Stimulated activated CD8-positive, alpha-beta memory T cell treated with anti-CD3 and anti-CD28 coated beads, Interleukin-4, amount 100 ng/mL, for 24 hours (primary cell): Measurements from ENCODE around the gene CFAP57.
"Not testable (repeated sequence)": the region's sequence is repeated elsewhere in the genome, so short reads cannot be mapped to it uniquely, and the experiment has no call there.

ENCODE experiments used
- DNase-seq: peaks from one replicate; pipeline ENCODE4 v3.0.0-alpha.2; 2020; ENCODE audit warnings: low read depth

CFAP57 gene

GRCh38 chr1:43171876-43172526 is at the start of gene CFAP57, which contains the start of gene EBNA1BP2:
CFAP57 (plus strand) TSS chr1:43172330; CDS start chr1:43172754, 424 bp downstream.
EBNA1BP2 (minus strand) TSS chr1:43172290; CDS start chr1:43172118, 172 bp downstream.
- peak; percentile 81 for DNase-seq

DNA sequence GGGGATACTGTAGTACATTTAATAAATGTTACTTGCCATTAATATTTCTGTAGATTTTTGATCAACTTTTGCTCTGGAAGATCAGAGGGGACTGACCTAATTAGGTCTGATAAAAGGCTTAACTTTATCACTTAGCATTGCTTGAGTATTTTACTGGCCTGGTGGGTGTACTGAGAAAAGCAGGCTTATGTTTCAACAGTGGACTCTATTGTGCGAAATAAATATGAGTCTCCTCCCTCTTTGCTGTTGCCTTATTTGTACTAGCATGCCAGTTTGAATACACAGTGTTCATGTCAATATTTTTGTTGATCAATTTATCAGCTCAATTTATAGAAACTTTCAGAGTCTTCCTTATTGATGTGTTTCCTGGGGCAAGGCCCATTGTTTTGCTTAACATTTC is 49.1 kb upstream of the CFAP57 start:
- DNase-seq: no peak

GRCh38 chr1:43128816-43129215 is 43.3 kb upstream of the CFAP57 start:
- DNase-seq: no peak

GRCh38 chr1:43129426-43129825 is 42.7 kb upstream of the CFAP57 start:
- DNase-seq: no peak

DNA sequence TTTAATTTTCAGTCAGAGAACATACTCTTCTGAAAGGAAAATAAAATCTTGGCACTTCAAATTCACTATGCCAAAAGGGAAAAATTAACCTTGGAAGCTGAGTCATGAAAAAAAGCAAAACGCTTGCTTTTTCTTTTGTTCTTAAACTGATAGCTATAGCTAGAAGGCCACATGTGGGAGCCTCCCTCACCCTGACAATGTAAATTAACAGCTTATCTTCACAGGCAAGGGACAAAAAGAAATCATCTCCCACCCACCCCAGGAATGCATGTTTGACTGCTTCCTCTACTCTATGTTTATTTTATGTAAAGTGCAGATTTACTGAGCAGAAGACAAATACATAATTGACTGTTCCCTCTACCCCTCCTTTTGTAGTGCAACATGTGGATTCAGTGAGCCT is 38.1 kb upstream of the CFAP57 start:
- DNase-seq: no peak

DNA sequence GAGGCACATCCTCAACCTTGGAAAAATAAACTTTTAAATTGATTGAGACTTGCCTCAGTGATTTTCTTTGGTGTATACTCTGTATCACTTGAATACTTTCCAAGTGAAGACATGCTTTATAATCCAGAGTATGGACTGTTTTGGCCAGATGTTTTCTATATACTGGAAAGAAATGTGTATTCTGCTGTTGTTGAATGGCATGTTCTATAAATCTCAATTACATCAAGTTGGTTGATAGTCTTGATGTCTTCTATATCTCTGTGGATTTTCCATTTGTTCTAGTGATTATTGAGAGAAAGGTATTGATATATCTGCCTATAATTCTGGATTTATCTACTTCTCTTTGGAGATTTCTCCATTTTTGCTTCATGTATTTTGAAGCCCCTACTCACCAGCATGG is 37.5 kb upstream of the CFAP57 start:
- DNase-seq: no peak

DNA sequence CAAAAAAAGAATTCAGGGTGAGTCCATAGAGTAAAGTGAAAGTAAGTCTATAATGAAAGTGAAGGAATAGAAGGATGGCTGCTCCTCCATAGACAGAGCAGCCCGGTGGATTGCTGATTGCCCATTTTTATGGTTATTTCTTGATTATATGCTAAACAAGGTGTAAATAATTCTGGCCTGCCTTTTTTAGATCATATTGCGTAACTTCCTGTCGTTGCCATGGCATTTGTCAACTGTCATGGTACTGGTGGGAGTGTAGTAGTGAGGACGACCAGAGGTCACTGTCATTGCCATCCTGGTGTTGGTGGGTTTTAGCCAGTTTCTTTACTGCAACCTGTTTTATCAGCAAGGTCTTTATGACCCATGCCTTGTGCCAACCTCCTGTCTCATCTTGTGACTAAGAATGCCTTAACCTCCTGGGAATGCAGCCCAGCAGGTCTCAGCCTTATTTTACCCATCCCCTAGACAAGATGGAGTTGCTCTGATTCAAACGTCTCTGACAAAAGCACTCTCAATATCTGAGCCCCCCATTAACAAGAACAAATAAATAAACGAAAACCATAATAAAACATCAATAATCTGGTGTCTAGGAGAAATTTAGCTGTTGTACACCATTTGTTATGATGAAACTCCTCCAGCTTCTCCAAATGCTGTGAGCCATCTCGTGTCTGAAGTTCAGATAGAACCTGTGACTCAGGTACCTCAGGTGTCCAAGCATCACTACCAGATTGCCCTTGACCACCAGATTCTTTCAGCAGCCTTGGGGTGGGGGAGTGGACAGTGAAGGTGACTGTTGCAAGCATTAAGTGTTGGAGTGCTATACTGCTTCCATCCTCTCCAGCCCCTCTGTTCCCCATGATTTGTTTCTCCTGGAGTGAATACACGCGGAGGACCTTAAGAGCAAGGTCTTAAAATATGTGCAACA is 36.0 kb upstream of the CFAP57 start:
- DNase-seq: no peak

DNA sequence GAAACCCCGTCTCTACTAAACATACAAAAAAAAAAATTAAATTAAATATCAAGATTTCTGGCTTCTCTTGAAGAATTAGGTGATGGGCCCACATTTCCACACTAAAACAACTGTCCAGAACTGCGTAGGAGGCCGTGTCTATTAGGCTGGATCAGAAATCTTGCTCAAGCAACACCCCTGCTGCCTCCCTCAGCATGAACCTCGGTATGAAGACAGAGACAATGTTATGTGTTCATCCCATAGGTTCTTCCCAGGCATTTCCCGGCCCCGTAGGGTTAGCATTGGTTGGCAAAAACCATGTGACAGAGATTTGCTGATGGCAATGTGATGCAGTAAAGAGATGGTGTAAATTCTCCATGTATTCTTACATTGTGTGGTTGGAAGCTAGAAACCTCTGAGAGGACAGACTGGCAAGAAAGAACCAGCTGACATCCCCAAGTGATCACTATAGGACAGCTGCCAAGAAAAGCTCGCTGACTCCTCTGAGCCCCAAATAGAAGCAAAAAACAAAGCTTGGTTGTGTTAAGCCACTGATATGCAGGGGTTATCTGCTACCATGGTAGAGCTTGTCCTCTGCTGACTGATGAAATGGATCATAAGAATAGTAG is 34.6 kb upstream of the CFAP57 start:
- no peak for DNase-seq

GRCh38 chr1:43139295-43139694 is 32.8 kb upstream of the CFAP57 start:
- not testable (repeated sequence) for DNase-seq

GRCh38 chr1:43140010-43140409 is 32.1 kb upstream of the CFAP57 start:
- no peak for DNase-seq

- no peak for DNase-seq
Observed at GRCh38 chr1:43140583-43140982, 31.5 kb upstream of the CFAP57 start.

GRCh38 chr1:43143441-43143888 is 28.7 kb upstream of the CFAP57 start:
- no peak for DNase-seq

GRCh38 chr1:43144237-43144636 is 27.9 kb upstream of the CFAP57 start:
- no peak for DNase-seq

DNA sequence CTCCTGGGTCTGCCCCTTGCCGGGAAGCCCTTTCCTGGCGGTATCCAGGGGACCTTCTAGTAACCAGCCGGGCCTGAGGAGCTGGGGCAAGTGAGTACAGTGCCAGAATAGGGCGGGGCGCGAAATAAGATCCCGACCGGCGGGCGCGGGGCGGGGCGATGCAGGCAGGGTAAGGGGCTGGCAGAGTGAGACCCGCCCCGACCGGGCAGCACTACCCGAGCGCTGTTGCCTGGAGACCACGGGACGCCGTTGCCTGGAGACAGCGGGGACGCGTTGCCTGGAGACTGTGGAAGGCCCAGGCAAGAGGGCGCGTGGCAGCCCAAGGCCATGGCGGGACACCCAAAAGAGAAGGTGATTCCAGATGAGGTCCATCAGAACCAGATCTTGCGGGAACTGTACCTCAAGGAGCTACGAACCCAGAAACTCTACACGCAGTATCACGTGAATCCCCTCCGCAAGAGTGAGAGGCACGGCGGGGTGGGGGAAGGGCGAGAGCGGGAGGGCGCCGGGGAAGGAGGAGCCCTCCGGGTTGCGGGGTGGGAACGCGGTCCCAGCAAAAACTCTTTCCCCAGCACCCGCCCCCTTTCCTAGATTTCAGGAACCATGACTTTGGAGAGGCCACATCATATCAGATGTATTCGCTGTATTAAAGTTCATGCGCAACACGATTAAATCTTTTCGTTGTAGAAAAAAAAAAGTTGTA is 24.4 kb upstream of the CFAP57 start:
- DNase-seq: peak; percentile 18

GRCh38 chr1:43149889-43150288 is 22.2 kb upstream of the CFAP57 start:
- DNase-seq: no peak

GRCh38 chr1:43152866-43153265 is 19.3 kb upstream of the CFAP57 start:
- DNase-seq: no peak

DNA sequence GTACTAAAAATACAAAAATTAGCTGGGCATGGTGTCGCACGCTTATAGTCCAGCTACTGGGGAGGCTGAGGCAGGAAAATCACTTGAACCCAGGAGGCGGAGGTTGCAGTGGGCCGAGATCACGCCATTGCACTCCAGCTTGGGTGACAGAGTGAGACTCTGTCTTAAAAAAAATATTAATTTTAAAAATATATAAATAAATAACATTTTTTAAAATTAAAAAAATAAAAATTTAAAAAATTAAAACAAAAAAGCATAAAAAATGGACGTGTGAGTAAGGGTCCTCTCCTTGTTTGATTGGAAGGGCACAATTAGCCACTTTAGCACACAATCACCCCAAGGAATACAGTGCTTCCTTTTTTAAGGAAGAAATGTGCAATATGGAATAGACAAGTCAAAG is 18.7 kb upstream of the CFAP57 start:
- no peak for DNase-seq

DNA sequence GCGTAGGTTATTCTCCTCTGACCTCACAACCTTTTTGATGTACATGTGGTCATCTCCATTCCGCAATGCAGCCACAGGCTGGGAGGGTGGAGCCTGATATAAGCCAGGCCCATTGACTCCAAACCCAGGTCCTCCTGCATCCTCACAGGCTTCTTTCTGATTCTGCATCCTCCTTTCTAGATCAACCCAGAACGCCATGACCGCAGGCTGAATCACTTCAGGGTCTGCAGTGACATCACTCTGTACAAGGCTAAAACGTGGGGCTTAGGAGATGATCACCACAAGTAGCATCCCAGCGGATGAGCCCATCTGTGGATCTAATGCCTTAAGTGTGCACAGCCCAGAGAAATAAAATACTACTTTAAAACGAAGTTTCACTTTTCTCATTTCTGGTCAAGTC is 16.1 kb upstream of the CFAP57 start:
- DNase-seq: no peak

- no peak for DNase-seq
Observed at GRCh38 chr1:43165162-43165561, 7.0 kb upstream of the CFAP57 start.

GRCh38 chr1:43165765-43166164 is 6.4 kb upstream of the CFAP57 start:
- DNase-seq: no peak

DNA sequence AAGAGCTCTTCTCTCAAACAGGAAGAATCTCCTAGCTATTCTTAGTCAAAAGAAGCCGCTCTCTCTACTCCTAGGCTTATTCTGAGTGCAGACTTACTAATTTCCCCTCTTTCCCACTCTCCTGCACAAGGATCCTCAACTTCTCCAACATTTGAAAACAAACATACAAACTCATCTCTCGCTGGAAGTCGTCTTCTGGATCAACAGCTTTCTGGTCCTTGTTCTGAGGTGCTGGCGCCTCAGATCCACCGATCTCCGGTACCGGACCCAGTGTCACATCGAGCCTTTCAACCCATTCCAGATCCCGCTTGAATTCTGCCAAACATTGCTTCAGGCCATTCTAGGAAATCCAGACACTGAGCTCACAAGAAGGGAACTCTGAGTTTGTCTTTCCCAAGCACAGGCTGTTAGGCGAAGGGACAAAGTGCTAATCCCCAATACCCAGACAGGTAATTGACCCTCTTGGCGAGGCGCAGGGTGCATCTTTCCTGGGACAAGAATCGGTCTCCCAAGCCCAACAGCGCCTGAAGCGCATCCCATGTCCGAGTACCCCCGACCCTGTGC is 736 bp upstream of the CFAP57 start:
- DNase-seq: no peak

GRCh38 chr1:43172527-43172972 is 420 bp downstream of the CFAP57 start:
- DNase-seq: peak; percentile 73
